Mesothelial cell of epicardium (in vitro differentiated cells): ENCODE results near the gene PARN. TPM values are rescaled to one million over a fixed set of nuclear protein-coding genes. Genes with fewer than 3 reads are reported as not detected.

ENCODE experiments used
- DNase-seq, 2 experiments: peaks; one replicate each; pipeline ENCODE4 v3.0.0; 2021; ENCODE audit warnings: low spot score in 2 of 2; ENCODE audit not compliant: unreplicated experiment in 2 of 2
- H3K27ac Mint-ChIP-seq: 2 replicates; pipeline ENCODE4 v1.8.0; 2021; ENCODE audit warnings: mixed read lengths
- H3K27me3 Mint-ChIP-seq: 2 replicates; pipeline ENCODE4 v1.8.0; 2021; ENCODE audit warnings: low read depth, mixed read lengths
- H3K36me3 Mint-ChIP-seq: 2 replicates; pipeline ENCODE4 v1.8.0; 2021; ENCODE audit warnings: mixed read lengths
- H3K4me1 Mint-ChIP-seq: 2 replicates; pipeline ENCODE4 v1.8.0; 2021; ENCODE audit warnings: mixed read lengths
- H3K4me3 Mint-ChIP-seq: 2 replicates; pipeline ENCODE4 v1.8.0; 2021; ENCODE audit warnings: mild to moderate bottlenecking, moderate library complexity, mixed read lengths
- H3K9me3 Mint-ChIP-seq: 2 replicates; pipeline ENCODE4 v1.8.0; 2021; ENCODE audit warnings: mixed read lengths
- CTCF ChIP-seq: fragments of 200-600 bp; sonication (generic); IDR thresholded peaks from one replicate; pipeline ENCODE4 v1.5.0; 2021; ENCODE audit warnings: antibody characterized with exemption; ENCODE audit not compliant: unreplicated experiment
- total RNA-seq: library from RNA; stranded (reverse); gene quantifications from 3 replicates; pipeline ENCODE4 v1.2.1, GENCODE V29; 2021

PARN gene
- total RNA-seq, 1 donor from 2014 or later = 35.6 TPM

DNA sequence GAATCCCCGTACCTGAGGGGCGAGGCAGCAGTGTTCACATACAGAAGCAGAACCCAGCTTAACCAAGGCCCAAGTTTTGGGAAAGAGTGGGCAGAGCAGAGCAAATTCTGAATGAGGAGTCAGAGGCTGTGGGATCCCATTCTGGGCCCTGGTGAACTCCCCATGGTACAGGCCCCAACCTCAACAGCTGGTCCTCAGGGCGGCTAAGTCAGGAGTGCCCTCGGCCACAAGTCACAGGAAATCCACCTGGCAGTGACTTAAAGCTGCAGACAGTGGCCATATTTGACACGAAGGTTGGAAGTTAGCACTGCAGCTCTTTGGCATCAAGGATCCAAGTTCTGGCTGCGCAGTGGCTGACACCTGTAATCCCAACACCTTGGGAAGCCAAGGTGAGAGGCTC is 237.1 kb downstream of the PARN start:
- no peaks in the 10 kb centered on the region for H3K36me3 Mint-ChIP-seq
- TF ChIP-seq CTCF = no peak

DNA sequence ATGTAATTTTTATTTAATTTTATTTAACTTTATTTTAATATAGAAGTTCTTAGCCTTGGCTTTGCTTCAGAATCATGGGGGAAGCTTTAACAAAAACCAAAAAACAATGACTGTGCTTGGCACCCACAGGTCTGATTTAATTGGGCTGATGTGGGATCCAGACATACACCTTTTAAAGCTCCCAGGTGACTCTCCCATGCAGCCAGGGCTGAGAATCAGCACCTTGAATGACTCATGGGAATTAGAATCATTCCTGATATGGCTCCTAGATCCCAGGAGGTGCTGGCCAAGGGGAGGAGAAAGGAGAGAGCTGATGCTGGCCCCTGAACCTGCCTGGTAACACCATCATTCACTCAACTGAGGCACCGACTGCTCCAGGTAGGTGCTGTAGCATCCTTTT is 240.7 kb downstream of the PARN start:
- H3K36me3 Mint-ChIP-seq = no peaks in the 10 kb centered on the region
- no peak overlapping the region for H3K4me3 Mint-ChIP-seq
- no peaks in the 10 kb centered on the region for H3K27me3 Mint-ChIP-seq
- no peaks in the 10 kb centered on the region for H3K4me1 Mint-ChIP-seq
- no peak for DNase-seq
- no peak for TF ChIP-seq CTCF
- H3K27ac Mint-ChIP-seq = no peak overlapping the region
- peaks cover 7% of the 10 kb centered on the region for H3K9me3 Mint-ChIP-seq

More for the DNA sequence above, 237.1 kb downstream of the PARN start:
- H3K27me3 Mint-ChIP-seq = no peaks in the 10 kb centered on the region
- no peak for DNase-seq
- H3K4me1 Mint-ChIP-seq = no peaks in the 10 kb centered on the region
- H3K27ac Mint-ChIP-seq = no peak overlapping the region
- no peaks in the 10 kb centered on the region for H3K9me3 Mint-ChIP-seq
- no peak overlapping the region for H3K4me3 Mint-ChIP-seq

GRCh38 chr16:14388243-14388642 is 241.8 kb downstream of the PARN start:
- no peaks in the 10 kb centered on the region for H3K27me3 Mint-ChIP-seq
- no peak overlapping the region for H3K4me3 Mint-ChIP-seq
- no peak for DNase-seq
- TF ChIP-seq CTCF = no peak
- peaks cover 11% of the 10 kb centered on the region for H3K9me3 Mint-ChIP-seq
- no peak overlapping the region for H3K27ac Mint-ChIP-seq
- no peaks in the 10 kb centered on the region for H3K36me3 Mint-ChIP-seq
- no peaks in the 10 kb centered on the region for H3K4me1 Mint-ChIP-seq

GRCh38 chr16:14386115-14386514 is 243.9 kb downstream of the PARN start:
- no peak for TF ChIP-seq CTCF
- Mint-ChIP-seq H3K27me3 (no peaks in the 10 kb centered on the region), H3K36me3 (no peaks in the 10 kb centered on the region), H3K27ac (no peak overlapping the region), H3K9me3 (peaks cover 11% of the 10 kb centered on the region), H3K4me1 (no peaks in the 10 kb centered on the region), H3K4me3 (no peak overlapping the region)
- no peak for DNase-seq

Other genes with a start within 250 kb of the PARN start
- gene BFAR, start 2.7 kb upstream of the PARN start, total RNA-seq = 57.0 to 60.7 TPM (median 57.5 TPM) in 3 replicates
- not detected in 3 replicates for gene PLA2G10, start 64.0 kb upstream of the PARN start, total RNA-seq
- gene NPIPA3, start 73.2 kb upstream of the PARN start, total RNA-seq = 4.4 to 5.7 TPM (median 4.5 TPM) in 3 replicates
- 11.2 to 17.9 TPM (median 11.5 TPM) in 3 replicates for gene NPIPA2, start 112.3 kb upstream of the PARN start, total RNA-seq
- gene NOMO1, start 203.5 kb upstream of the PARN start, total RNA-seq = 70.0 to 74.3 TPM (median 71.9 TPM) in 3 replicates